ENCODE measurements around the gene PTGR3. TPM values are rescaled to one million over a fixed set of nuclear protein-coding genes. Genes with fewer than 3 reads are reported as not detected.

Gene PTGR3
- total RNA-seq, 3 donors from 2014 or later = 8.9 to 12.8 (median 9.2) TPM

DNA sequence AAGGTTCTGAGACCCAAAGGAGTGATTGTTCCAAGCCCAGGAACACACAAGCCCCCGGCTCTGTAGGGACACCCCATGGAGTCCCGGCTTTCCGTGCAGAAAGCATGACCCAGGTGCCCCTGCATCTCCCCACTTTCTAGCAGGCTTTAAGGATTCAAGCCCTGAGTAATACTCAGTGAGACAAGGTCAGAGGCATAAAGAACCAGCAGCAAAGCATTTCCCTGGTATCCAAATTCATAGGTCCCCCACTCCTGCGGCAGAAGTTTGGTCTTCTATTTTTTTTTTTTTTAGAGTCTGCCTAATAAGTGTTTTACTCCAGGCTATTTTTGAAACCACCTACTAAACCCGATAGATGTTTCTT is 18.0 kb upstream of the PTGR3 start:
- Mint-ChIP-seq H3K4me3 (no peak overlapping the region), H3K4me1 (ENCODE audit: low read depth) (peaks cover 72% of the 10 kb centered on the region), H3K27me3 (ENCODE audit: low read depth) (no peaks in the 10 kb centered on the region), H3K9me3 (no peaks in the 10 kb centered on the region), H3K36me3 (ENCODE audit: insufficient read depth) (no peaks in the 10 kb centered on the region)
- no peak for DNase-seq
- no peak for ATAC-seq

DNA sequence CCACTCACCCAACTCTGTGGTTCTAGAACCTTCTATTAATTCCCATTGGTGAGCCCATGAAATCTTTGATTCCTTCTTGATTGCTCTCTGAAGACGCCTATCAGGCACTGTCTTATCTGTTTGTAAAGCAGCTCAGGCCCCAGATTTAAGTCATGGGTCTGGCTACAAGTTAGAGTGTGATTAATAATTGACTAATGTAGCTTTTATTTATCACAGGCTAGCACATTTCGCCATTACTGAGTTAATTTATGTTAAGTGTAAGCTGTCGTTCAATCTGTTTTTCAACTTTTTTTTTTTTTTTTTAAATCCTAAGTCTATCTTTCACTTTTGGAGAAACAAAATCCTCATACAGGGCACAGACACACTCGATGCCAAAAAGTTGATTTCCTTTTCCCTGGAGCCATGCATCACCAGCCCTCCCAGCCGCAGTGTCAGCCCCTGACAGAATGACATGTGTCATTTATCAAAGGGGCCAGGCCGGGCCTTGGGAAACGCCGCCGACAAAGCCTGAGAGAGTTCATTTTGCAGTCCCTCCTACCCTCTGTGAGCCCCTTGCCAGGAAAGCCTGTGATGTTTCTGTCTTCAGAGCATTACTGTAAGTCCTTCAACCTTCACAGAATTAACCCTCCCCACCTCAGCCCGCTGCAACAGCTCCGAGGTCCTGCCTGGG is 17.5 kb upstream of the PTGR3 start:
- DNase-seq (no peak), ATAC-seq (peak; percentile 37 to 61)
- H3K27me3 Mint-ChIP-seq (ENCODE audit: low read depth) = no peaks in the 10 kb centered on the region
- H3K36me3 Mint-ChIP-seq (ENCODE audit: insufficient read depth) = no peaks in the 10 kb centered on the region
- no peak overlapping the region for H3K4me3 Mint-ChIP-seq
- no peaks in the 10 kb centered on the region for H3K9me3 Mint-ChIP-seq
- peaks cover 76% of the 10 kb centered on the region for H3K4me1 Mint-ChIP-seq (ENCODE audit: low read depth)

DNA sequence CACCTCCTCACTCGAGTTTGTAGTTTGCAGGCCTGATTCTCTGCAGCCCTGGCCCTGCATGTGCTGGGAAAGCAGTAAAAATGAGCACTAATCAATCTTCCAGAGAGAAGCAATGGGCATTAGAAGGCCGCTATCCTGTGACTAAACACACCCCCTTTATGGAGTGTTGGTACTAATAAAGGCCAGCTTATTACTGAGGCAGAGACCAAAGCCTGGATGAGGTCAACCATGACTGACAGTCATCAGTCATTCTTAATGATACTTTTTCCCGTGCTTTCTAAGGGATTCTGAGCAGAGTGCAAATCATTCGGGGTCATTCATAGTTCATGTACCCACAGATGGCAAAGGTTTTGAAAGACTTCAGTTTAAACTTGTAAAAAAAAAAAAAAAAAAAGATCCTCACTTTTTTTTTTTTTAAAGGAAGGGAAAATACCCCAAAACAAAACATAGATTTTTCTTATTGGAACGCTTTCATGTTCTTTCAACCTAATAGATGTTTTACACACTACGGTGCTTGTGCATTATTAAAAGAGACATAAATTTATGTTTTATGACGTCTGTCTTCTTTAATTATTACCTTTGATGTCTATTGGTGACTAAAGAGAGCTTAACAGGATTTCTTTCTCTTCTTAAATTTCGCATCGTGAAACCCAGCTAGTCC is 14.9 kb upstream of the PTGR3 start:
- Mint-ChIP-seq H3K27me3 (ENCODE audit: low read depth) (no peaks in the 10 kb centered on the region), H3K4me3 (no peak overlapping the region), H3K4me1 (ENCODE audit: low read depth) (peaks cover 80% of the 10 kb centered on the region), H3K9me3 (no peaks in the 10 kb centered on the region), H3K36me3 (ENCODE audit: insufficient read depth) (no peaks in the 10 kb centered on the region)
- ATAC-seq (no peak), DNase-seq (no peak)

DNA sequence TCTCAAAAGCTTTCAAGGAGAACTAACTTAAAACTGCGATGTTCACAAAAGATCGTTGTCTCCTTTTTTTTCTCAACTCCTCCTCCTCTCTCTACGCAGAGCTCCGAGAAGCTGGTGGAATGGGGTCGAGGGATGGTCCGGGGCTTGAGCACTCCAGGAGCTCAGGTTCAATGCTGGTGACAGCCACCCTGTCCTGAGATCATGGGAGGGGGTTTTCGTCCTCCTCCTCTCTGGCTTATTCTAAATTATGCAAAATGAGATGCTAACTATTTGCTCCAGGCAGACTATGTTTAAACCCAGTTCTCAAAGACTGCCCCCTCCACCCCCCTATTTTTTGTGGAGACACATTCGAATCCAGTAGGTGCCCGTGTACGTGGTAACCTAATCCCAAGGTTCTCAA is 13.5 kb upstream of the PTGR3 start:
- ATAC-seq (no peak), DNase-seq (no peak)
- Mint-ChIP-seq H3K27me3 (ENCODE audit: low read depth) (no peaks in the 10 kb centered on the region), H3K4me3 (peak overlapping the region; percentile 19), H3K4me1 (ENCODE audit: low read depth) (peaks cover 75% of the 10 kb centered on the region), H3K9me3 (no peaks in the 10 kb centered on the region), H3K36me3 (ENCODE audit: insufficient read depth) (no peaks in the 10 kb centered on the region)

DNA sequence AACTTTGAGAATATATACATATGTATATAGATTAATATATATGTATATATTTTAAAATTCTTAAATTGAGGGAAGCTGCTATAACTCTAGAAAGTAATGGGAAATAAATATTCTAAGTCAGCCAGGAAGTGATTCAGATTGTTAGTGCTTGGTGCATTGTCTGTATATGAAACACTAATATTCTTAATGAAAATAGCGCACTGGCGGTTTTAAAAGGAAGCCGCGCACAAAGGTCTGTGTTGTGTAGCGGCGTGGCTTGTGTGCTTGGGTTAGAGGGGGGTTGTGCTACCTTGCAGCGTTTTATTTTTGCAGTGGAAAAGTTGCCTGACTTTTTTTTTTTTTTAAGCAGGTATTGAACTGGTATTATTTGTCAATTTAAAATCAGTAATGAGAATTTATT is 13.0 kb upstream of the PTGR3 start:
- Mint-ChIP-seq H3K27me3 (ENCODE audit: low read depth) (no peaks in the 10 kb centered on the region), H3K4me3 (peak overlapping the region; percentile 7), H3K36me3 (ENCODE audit: insufficient read depth) (no peaks in the 10 kb centered on the region), H3K9me3 (no peaks in the 10 kb centered on the region), H3K4me1 (ENCODE audit: low read depth) (peaks cover 73% of the 10 kb centered on the region)
- ATAC-seq (no peak), DNase-seq (no peak)

DNA sequence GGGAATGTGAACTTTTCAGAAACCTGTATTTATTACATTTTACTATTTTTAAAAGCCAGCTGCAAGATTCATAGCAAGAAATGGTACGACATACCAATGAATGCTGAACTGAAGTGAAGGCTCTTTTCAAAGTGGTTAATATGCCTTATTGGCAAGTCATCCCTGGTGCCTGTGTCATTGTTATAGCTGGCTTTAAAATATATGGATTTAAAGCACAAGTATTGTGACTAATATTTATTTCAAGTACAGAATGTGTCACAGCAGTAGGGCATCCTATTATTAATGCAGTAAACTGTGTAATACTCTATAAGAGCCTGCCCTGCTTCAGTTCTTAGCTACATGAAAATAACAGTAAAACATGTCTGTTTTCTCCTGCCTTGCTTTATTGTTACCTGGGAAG is 12.5 kb upstream of the PTGR3 start:
- H3K36me3 Mint-ChIP-seq (ENCODE audit: insufficient read depth) = no peaks in the 10 kb centered on the region
- no peak for ATAC-seq
- H3K4me3 Mint-ChIP-seq = no peak overlapping the region
- H3K9me3 Mint-ChIP-seq = no peaks in the 10 kb centered on the region
- H3K4me1 Mint-ChIP-seq (ENCODE audit: low read depth) = peaks cover 73% of the 10 kb centered on the region
- H3K27me3 Mint-ChIP-seq (ENCODE audit: low read depth) = no peaks in the 10 kb centered on the region
- DNase-seq = no peak

DNA sequence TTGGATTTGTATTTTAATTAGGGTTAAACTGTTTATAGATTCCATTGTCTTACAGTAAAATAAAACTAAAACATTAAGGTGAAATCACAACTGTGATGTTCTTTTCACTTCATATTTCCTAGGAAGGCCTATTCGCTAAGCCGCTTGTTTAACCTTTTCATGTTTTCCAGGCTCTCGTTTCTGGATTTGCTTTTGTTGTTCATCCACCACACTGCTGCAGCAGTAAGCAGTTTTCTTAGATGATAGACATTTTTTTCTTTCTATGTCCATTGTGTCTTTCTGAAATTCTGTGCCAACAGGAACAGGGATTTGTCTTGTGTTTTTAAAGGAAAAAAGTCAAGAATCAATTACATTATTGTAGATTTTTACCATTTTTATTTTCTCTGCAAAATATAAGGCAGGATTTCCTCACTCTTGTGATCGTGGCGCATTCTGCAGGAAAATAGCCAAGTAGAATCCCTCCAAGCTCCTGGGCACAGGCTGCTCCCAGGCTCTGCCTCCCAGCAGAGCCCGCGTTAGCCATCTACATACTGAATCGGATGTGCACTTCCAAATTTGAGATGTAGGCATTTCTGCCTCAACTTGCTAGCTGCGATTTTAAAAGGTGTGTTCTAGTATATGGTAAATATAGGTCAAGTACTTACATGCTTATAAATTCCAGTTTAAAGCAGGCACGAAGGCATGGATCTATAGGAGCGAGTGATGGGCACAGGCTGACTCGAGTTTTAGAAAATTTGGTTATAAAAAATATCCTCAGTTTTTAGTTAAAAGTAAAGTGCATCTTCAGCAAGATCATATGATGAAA is 11.8 kb upstream of the PTGR3 start:
- Mint-ChIP-seq H3K4me3 (no peak overlapping the region), H3K36me3 (ENCODE audit: insufficient read depth) (no peaks in the 10 kb centered on the region), H3K9me3 (no peaks in the 10 kb centered on the region), H3K4me1 (ENCODE audit: low read depth) (peaks cover 73% of the 10 kb centered on the region), H3K27me3 (ENCODE audit: low read depth) (no peaks in the 10 kb centered on the region)
- DNase-seq (no peak), ATAC-seq (no peak)

DNA sequence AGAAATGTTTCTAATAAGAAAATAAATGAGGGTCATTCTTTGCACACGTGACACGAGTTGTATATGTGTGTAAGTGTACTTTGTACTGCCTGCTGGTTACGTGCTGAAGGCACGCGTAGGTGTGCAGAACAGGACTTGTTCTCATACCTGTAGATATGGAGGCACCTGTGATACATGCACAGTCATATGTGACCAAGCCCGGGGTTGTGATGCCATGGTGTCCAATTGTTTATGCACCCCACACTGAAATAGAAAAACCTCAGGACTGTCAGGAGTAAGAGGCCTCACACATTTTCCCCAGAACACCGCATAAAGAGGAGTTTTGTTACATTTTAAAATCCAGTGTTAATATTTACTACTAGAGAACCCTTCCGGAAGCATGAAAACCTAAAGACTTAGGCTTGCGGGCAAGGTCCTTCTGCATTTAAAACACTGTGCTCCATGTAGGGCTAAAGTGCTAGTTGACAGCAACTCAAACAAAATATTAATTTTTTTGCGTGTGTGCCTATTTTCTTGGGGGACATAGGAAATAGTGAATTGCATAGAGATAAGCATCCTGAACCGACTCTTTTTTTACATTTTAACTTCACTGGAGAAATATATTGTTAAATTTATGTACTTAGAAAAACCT is 10.9 kb upstream of the PTGR3 start:
- no peaks in the 10 kb centered on the region for H3K27me3 Mint-ChIP-seq (ENCODE audit: low read depth)
- H3K36me3 Mint-ChIP-seq (ENCODE audit: insufficient read depth) = no peaks in the 10 kb centered on the region
- H3K4me3 Mint-ChIP-seq = no peak overlapping the region
- no peak for DNase-seq
- peaks cover 82% of the 10 kb centered on the region for H3K4me1 Mint-ChIP-seq (ENCODE audit: low read depth)
- ATAC-seq = peak in 1 of 2 donors; percentile 24
- no peaks in the 10 kb centered on the region for H3K9me3 Mint-ChIP-seq

DNA sequence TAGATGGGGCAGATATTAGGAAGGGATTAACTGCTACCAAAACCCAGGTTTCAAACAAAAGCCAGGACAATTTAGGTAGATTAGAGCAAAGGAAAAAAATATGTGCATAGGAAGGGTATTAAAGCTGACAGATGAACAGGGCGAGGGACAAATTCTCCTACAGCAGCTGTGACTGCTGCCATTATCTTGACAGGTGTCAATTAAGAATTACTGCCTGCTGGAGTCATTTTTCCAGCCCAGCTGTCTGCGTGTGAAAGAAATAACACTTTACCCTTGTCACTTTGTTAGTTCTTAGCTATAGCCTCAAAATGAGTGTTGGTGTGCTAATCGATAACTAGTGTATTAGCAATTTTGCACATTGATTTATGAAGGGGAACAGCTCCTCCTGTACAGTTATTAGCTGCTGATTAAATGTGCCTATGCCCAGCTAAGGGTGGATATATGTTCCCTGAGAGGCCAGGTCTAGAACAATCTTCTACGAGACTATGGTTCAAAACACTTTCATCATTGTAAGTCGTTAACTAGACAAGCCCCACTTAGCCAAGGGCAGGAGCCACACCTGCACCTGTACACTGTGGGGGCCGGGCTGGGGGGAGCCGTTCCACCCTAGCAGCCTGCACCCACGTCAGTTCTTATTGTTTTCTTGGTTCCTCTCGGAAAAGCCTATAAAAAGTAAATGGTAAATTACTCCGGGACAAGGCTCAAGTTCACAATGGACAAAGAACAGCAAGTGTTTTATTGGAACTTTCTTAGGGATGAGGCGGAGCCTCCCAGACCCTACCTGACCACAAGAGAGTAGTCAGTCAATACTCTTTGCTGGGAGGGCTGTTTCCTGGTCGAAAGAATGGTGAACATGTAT is 9.4 kb upstream of the PTGR3 start:
- DNase-seq = no peak
- Mint-ChIP-seq H3K4me1 (ENCODE audit: low read depth) (peaks cover 83% of the 10 kb centered on the region), H3K9me3 (no peaks in the 10 kb centered on the region), H3K4me3 (no peak overlapping the region), H3K36me3 (ENCODE audit: insufficient read depth) (no peaks in the 10 kb centered on the region), H3K27me3 (ENCODE audit: low read depth) (no peaks in the 10 kb centered on the region)
- no peak for ATAC-seq

DNA sequence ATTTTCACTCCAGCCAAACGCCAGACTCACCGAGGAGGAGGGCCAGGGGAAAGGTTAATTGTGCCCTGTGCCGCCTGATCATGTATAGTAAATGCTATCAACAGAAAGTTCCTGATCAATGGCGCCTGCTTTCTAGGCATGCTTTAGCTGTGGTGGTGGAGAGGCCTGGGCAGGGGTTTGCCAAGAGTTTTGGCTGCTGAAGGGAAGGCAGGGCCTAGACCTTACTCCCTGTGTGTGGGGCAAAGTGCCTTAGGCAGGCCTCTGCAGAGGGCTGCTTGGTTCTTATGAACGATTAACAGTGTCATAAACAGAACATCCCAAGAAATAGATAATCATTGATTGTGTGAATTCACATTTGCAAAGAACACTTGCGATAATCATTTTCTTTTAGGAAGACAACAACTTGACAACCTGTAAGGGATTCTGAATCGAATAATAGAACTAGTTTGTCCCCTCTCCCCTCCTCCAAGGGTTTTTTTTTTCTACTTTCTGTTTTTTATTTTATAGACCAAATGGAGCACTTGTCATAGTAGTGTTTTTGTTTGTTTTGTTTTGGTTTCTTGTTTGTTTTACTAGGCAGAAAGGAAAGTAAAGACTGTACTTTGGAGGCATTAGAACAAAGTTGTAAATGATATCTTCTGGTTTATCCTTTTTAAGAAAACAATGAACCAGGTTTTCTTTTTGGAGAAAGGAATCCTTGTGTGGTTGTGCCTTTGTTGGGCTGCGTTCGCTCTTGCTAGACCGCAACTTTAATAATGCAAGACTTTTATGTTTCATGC is 8.2 kb upstream of the PTGR3 start:
- DNase-seq (no peak), ATAC-seq (no peak)
- Mint-ChIP-seq H3K4me1 (ENCODE audit: low read depth) (peaks cover 84% of the 10 kb centered on the region), H3K4me3 (peak overlapping the region; percentile 61), H3K36me3 (ENCODE audit: insufficient read depth) (no peaks in the 10 kb centered on the region), H3K9me3 (no peaks in the 10 kb centered on the region), H3K27me3 (ENCODE audit: low read depth) (no peaks in the 10 kb centered on the region)

DNA sequence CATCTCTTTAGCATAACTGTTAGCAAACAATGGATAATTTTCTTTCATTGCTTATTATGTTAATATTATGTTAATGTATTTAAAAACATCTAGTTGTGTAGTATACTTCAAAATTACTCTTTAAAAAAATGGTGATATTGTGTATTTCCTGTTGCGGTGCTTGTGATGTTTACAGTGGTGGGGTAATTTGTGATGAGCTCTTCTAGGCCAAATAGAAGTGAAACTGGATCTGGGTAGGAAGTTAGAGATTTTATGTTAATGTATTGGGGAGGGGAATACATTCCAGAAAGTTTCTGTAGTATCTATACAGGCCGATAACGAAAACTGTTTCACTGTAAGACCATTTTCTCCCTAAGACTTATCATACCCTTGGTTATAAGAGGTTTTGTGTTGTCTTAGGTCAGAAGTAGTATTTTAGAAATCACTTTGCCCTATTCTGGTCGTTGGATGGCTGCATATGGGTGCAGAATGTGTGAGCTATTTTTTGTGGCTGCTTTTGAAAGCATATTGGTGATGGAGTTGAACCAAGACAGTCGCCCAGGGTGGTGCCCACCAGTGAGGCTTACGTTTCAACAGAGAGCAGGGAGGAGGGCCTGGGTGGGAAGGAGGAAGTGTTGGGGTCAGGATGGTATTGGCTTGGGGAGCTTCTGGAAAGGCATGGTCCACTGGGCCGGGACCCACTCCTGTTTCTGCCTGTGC is 7.4 kb upstream of the PTGR3 start:
- ATAC-seq (peak; percentile 15 to 27), DNase-seq (no peak)
- peak overlapping the region; percentile 61 for H3K4me3 Mint-ChIP-seq
- H3K27me3 Mint-ChIP-seq (ENCODE audit: low read depth) = no peaks in the 10 kb centered on the region
- H3K36me3 Mint-ChIP-seq (ENCODE audit: insufficient read depth) = no peaks in the 10 kb centered on the region
- peaks cover 78% of the 10 kb centered on the region for H3K4me1 Mint-ChIP-seq (ENCODE audit: low read depth)
- no peaks in the 10 kb centered on the region for H3K9me3 Mint-ChIP-seq

DNA sequence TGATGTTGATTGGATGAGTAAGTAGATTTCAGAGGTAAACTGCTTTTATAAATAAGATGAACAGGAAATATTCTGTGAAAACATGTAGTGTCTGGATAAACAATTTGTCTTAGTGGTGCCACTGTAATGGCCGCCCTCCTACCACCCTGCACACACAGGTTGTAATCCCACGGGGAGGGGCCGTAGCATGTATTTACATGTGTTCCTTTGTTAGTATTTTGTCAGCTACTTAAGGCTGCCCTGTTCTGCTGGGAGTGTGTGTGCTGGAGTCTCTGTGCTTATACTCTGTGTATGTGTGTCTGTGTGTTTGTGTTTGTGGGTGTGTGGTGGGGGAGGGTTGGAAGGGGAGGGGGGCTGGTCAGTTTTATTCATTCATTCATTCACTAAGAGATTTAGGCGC is 6.7 kb upstream of the PTGR3 start:
- DNase-seq = no peak
- Mint-ChIP-seq H3K4me1 (ENCODE audit: low read depth) (peaks cover 75% of the 10 kb centered on the region), H3K27me3 (ENCODE audit: low read depth) (no peaks in the 10 kb centered on the region), H3K4me3 (no peak overlapping the region), H3K36me3 (ENCODE audit: insufficient read depth) (no peaks in the 10 kb centered on the region), H3K9me3 (no peaks in the 10 kb centered on the region)
- no peak for ATAC-seq
